GM13977 (cell line): ENCODE data around the gene CBX8.

Experiments used
- DNase-seq: peaks from one replicate; pipeline ENCODE4 v3.0.0; 2012; ENCODE audit warnings: low spot score
- CTCF ChIP-seq: IDR thresholded peaks from 2 replicates; pipeline ENCODE4 v1.5.1; 2012; ENCODE audit warnings: mild to moderate bottlenecking, control low read depth; ENCODE audit not compliant: insufficient read depth; ENCODE audit errors: extremely low read depth, missing control alignments
- in situ Hi-C: fragments of 300-500 bp; cut with MboI; formaldehyde crosslinking; loops from one replicate; pipeline ENCODE4 v1.12.0; 2022; ENCODE audit warnings: low sequenced_read_pairs, low pct_unique_long_range_greater_than_20kb, mixed read lengths, inconsistent platforms; ENCODE audit not compliant: unreplicated experiment

CBX8 gene

GRCh38 chr17:79835953-79836509 lies 39.2 kb upstream of the CBX8 start:
- TF ChIP-seq CTCF: no peak
- in situ Hi-C loops: no loop called here
- DNase-seq: no peak

GRCh38 chr17:79835470-79835899 lies 38.6 kb upstream of the CBX8 start:
- in situ Hi-C loops: no loop called here
- TF ChIP-seq CTCF: no peak
- no peak for DNase-seq

- in situ Hi-C loops: no loop called here
- TF ChIP-seq CTCF: peak; percentile 66
- no peak for DNase-seq
Measured at GRCh38 chr17:79834565-79835469, 37.9 kb upstream of the CBX8 start.

GRCh38 chr17:79833744-79834564 lies 37.1 kb upstream of the CBX8 start:
- in situ Hi-C loops: no loop called here
- TF ChIP-seq CTCF: no peak

GRCh38 chr17:79833110-79833450 lies 36.2 kb upstream of the CBX8 start:
- TF ChIP-seq CTCF: no peak
- in situ Hi-C loops: no loop called here
- no peak for DNase-seq

More at GRCh38 chr17:79833744-79834564, 37.1 kb upstream of the CBX8 start:
- no peak for DNase-seq
